ENCODE data around the gene HIBADH.
A peak's percentile ranks its signal among the peaks of the same experiment; 100 is the strongest.

HIBADH gene

GRCh38 chr7:27587429-27587828 is 75.3 kb downstream of the HIBADH start:
- no peak overlapping the region for H3K27ac ChIP-seq (ENCODE audit: low read length, poor library complexity, severe bottlenecking)
- no peak overlapping the region for H3K9ac ChIP-seq (ENCODE audit: low read length)
- H3K9me3 ChIP-seq (ENCODE audit: control insufficient read depth, low read length), result no peaks in the 10 kb centered on the region
- no peak overlapping the region for H2AK5ac ChIP-seq (ENCODE audit: low read length, severe bottlenecking)
- H2BK15ac ChIP-seq (ENCODE audit: low read depth, poor library complexity, severe bottlenecking), result no peak overlapping the region
- H3K27me3 ChIP-seq (ENCODE audit: control insufficient read depth in 1 of 2, insufficient read depth in 1 of 2, low read length in 2 of 2), result no peaks in the 10 kb centered on the region
- peaks cover 3% of the 10 kb centered on the region for H3K4me1 ChIP-seq (ENCODE audit: control insufficient read depth, insufficient read depth, low read depth, low read length)
- no peak for DNase-seq
- no peak overlapping the region for H3K4me2 ChIP-seq (ENCODE audit: low read length, poor library complexity, severe bottlenecking)
- WGBS, result no CpG with 5 or more reads among the region's 3 CpGs
- peaks cover 4 to 8% of the 10 kb centered on the region in 2 experiments for H3K36me3 ChIP-seq (ENCODE audit: control insufficient read depth in 1 of 2, insufficient read depth in 2 of 2, low read depth in 1 of 2, low read length in 2 of 2)
- no peak overlapping the region for H2BK5ac ChIP-seq (ENCODE audit: low read depth, low read length, poor library complexity, severe bottlenecking)
- H4K8ac ChIP-seq (ENCODE audit: low read length), result no peak overlapping the region
- H2BK12ac ChIP-seq (ENCODE audit: low read length in 2 of 2), result no peak overlapping the region
- no peak overlapping the region for H3K4me3 ChIP-seq (ENCODE audit: insufficient read depth in 1 of 2, low read depth in 1 of 2, low read length in 2 of 2)
- no peak overlapping the region for H3K4ac ChIP-seq (ENCODE audit: low read depth in 1 of 2, low read length in 2 of 2)
- no peak overlapping the region for H3K14ac ChIP-seq (ENCODE audit: low read length in 2 of 2)
- no peak overlapping the region for H3K23ac ChIP-seq (ENCODE audit: low read length in 2 of 2)
- H2AFZ ChIP-seq (ENCODE audit: low read depth, low read length), result no peak overlapping the region
- no peak overlapping the region for H2BK120ac ChIP-seq (ENCODE audit: low read depth, low read length)
- no peak overlapping the region for H4K91ac ChIP-seq (ENCODE audit: low read length)
- H3K79me1 ChIP-seq (replicated peaks; ENCODE audit: low read length, poor library complexity, severe bottlenecking), result peaks cover 5% of the 10 kb centered on the region
- no peak overlapping the region for H3K18ac ChIP-seq (ENCODE audit: low read depth in 1 of 2, low read length in 2 of 2)

GRCh38 chr7:27586825-27587224 is 75.9 kb downstream of the HIBADH start:
- H3K9ac ChIP-seq (ENCODE audit: low read length), result no peak overlapping the region
- no peak for DNase-seq
- no peak overlapping the region for H3K23ac ChIP-seq (ENCODE audit: low read length in 2 of 2)
- H2BK15ac ChIP-seq (ENCODE audit: low read depth, poor library complexity, severe bottlenecking), result no peak overlapping the region
- peaks cover 5% of the 10 kb centered on the region for H3K79me1 ChIP-seq (replicated peaks; ENCODE audit: low read length, poor library complexity, severe bottlenecking)
- peak overlapping the region; percentile 7 for H4K8ac ChIP-seq (ENCODE audit: low read length)
- peaks cover 4% of the 10 kb centered on the region in 2 experiments for H3K36me3 ChIP-seq (ENCODE audit: control insufficient read depth in 1 of 2, insufficient read depth in 2 of 2, low read depth in 1 of 2, low read length in 2 of 2)
- no peak overlapping the region for H2BK5ac ChIP-seq (ENCODE audit: low read depth, low read length, poor library complexity, severe bottlenecking)
- H3K4me2 ChIP-seq (ENCODE audit: low read length, poor library complexity, severe bottlenecking), result no peak overlapping the region
- H2AK5ac ChIP-seq (ENCODE audit: low read length, severe bottlenecking), result no peak overlapping the region
- H3K4me3 ChIP-seq (ENCODE audit: insufficient read depth in 1 of 2, low read depth in 1 of 2, low read length in 2 of 2), result no peak overlapping the region
- H3K4me1 ChIP-seq (ENCODE audit: control insufficient read depth, insufficient read depth, low read depth, low read length), result peaks cover 3% of the 10 kb centered on the region
- no peaks in the 10 kb centered on the region for H3K9me3 ChIP-seq (ENCODE audit: control insufficient read depth, low read length)
- H3K4ac ChIP-seq (ENCODE audit: low read depth in 1 of 2, low read length in 2 of 2), result no peak overlapping the region
- no peak overlapping the region for H4K91ac ChIP-seq (ENCODE audit: low read length)
- no peak overlapping the region for H2AFZ ChIP-seq (ENCODE audit: low read depth, low read length)
- no peak overlapping the region for H3K14ac ChIP-seq (ENCODE audit: low read length in 2 of 2)
- 76% methylated on average over 8 of the region's 8 CpGs for WGBS
- H3K27me3 ChIP-seq (ENCODE audit: control insufficient read depth in 1 of 2, insufficient read depth in 1 of 2, low read length in 2 of 2), result no peaks in the 10 kb centered on the region
- H3K27ac ChIP-seq (ENCODE audit: low read length, poor library complexity, severe bottlenecking), result no peak overlapping the region
- H2BK12ac ChIP-seq (ENCODE audit: low read length in 2 of 2), result no peak overlapping the region
- no peak overlapping the region for H2BK120ac ChIP-seq (ENCODE audit: low read depth, low read length)
- H3K18ac ChIP-seq (ENCODE audit: low read depth in 1 of 2, low read length in 2 of 2), result no peak overlapping the region

GRCh38 chr7:27585781-27586447 is 76.8 kb downstream of the HIBADH start:
- H3K4me1 ChIP-seq (ENCODE audit: control insufficient read depth, insufficient read depth, low read depth, low read length), result peaks cover 3% of the 10 kb centered on the region
- no peak overlapping the region for H3K14ac ChIP-seq (ENCODE audit: low read length in 2 of 2)
- no peaks in the 10 kb centered on the region for H3K9me3 ChIP-seq (ENCODE audit: control insufficient read depth, low read length)
- DNase-seq, result no peak
- no peak overlapping the region for H3K18ac ChIP-seq (ENCODE audit: low read depth in 1 of 2, low read length in 2 of 2)
- no peaks in the 10 kb centered on the region for H3K27me3 ChIP-seq (ENCODE audit: control insufficient read depth in 1 of 2, insufficient read depth in 1 of 2, low read length in 2 of 2)
- H3K4me2 ChIP-seq (ENCODE audit: low read length, poor library complexity, severe bottlenecking), result no peak overlapping the region
- H3K27ac ChIP-seq (ENCODE audit: low read length, poor library complexity, severe bottlenecking), result no peak overlapping the region
- no peak overlapping the region for H3K4ac ChIP-seq (ENCODE audit: low read depth in 1 of 2, low read length in 2 of 2)
- no peak overlapping the region for H4K91ac ChIP-seq (ENCODE audit: low read length)
- no peak overlapping the region for H2BK12ac ChIP-seq (ENCODE audit: low read length in 2 of 2)
- H2BK5ac ChIP-seq (ENCODE audit: low read depth, low read length, poor library complexity, severe bottlenecking), result no peak overlapping the region
- peaks cover 3 to 4% of the 10 kb centered on the region in 2 experiments for H3K36me3 ChIP-seq (ENCODE audit: control insufficient read depth in 1 of 2, insufficient read depth in 2 of 2, low read depth in 1 of 2, low read length in 2 of 2)
- no peak overlapping the region for H3K4me3 ChIP-seq (ENCODE audit: insufficient read depth in 1 of 2, low read depth in 1 of 2, low read length in 2 of 2)
- H2BK120ac ChIP-seq (ENCODE audit: low read depth, low read length), result no peak overlapping the region
- no CpG with 5 or more reads among the region's 2 CpGs for WGBS
- H3K9ac ChIP-seq (ENCODE audit: low read length), result no peak overlapping the region
- no peak overlapping the region for H2AK5ac ChIP-seq (ENCODE audit: low read length, severe bottlenecking)
- no peak overlapping the region for H2AFZ ChIP-seq (ENCODE audit: low read depth, low read length)
- H4K8ac ChIP-seq (ENCODE audit: low read length), result no peak overlapping the region
- peaks cover 5% of the 10 kb centered on the region for H3K79me1 ChIP-seq (replicated peaks; ENCODE audit: low read length, poor library complexity, severe bottlenecking)
- no peak overlapping the region for H2BK15ac ChIP-seq (ENCODE audit: low read depth, poor library complexity, severe bottlenecking)
- H3K23ac ChIP-seq (ENCODE audit: low read length in 2 of 2), result no peak overlapping the region

- H4K8ac ChIP-seq (ENCODE audit: low read length), result no peak overlapping the region
- WGBS, result no CpG with 5 or more reads among the region's 1 CpG
- H3K18ac ChIP-seq (ENCODE audit: low read depth in 1 of 2, low read length in 2 of 2), result no peak overlapping the region
- no peak for DNase-seq
- H3K27ac ChIP-seq (ENCODE audit: low read length, poor library complexity, severe bottlenecking), result no peak overlapping the region
- H4K91ac ChIP-seq (ENCODE audit: low read length), result no peak overlapping the region
- H3K23ac ChIP-seq (ENCODE audit: low read length in 2 of 2), result no peak overlapping the region
- H2BK12ac ChIP-seq (ENCODE audit: low read length in 2 of 2), result no peak overlapping the region
- H3K79me1 ChIP-seq (replicated peaks; ENCODE audit: low read length, poor library complexity, severe bottlenecking), result peaks cover 4% of the 10 kb centered on the region
- no peaks in the 10 kb centered on the region for H3K9me3 ChIP-seq (ENCODE audit: control insufficient read depth, low read length)
- no peak overlapping the region for H3K4me3 ChIP-seq (ENCODE audit: insufficient read depth in 1 of 2, low read depth in 1 of 2, low read length in 2 of 2)
- H3K4me1 ChIP-seq (ENCODE audit: control insufficient read depth, insufficient read depth, low read depth, low read length), result peaks cover 3% of the 10 kb centered on the region
- no peak overlapping the region for H2BK5ac ChIP-seq (ENCODE audit: low read depth, low read length, poor library complexity, severe bottlenecking)
- no peaks in the 10 kb centered on the region for H3K27me3 ChIP-seq (ENCODE audit: control insufficient read depth in 1 of 2, insufficient read depth in 1 of 2, low read length in 2 of 2)
- no peak overlapping the region for H3K9ac ChIP-seq (ENCODE audit: low read length)
- H2AK5ac ChIP-seq (ENCODE audit: low read length, severe bottlenecking), result no peak overlapping the region
- H3K36me3 ChIP-seq (ENCODE audit: control insufficient read depth in 1 of 2, insufficient read depth in 2 of 2, low read depth in 1 of 2, low read length in 2 of 2), result peaks cover 0 to 4% of the 10 kb centered on the region in 2 experiments
- no peak overlapping the region for H2BK120ac ChIP-seq (ENCODE audit: low read depth, low read length)
- no peak overlapping the region for H2BK15ac ChIP-seq (ENCODE audit: low read depth, poor library complexity, severe bottlenecking)
- H3K4me2 ChIP-seq (ENCODE audit: low read length, poor library complexity, severe bottlenecking), result no peak overlapping the region
- H2AFZ ChIP-seq (ENCODE audit: low read depth, low read length), result no peak overlapping the region
- H3K4ac ChIP-seq (ENCODE audit: low read depth in 1 of 2, low read length in 2 of 2), result no peak overlapping the region
- no peak overlapping the region for H3K14ac ChIP-seq (ENCODE audit: low read length in 2 of 2)
These were observed 80.8 kb downstream of the HIBADH start for GRCh38 chr7:27581906-27582305.

Measured in mesenchymal stem cell (in vitro differentiated cells and primary cell).